HL-60 (cell line): Measurements from ENCODE around the gene RICTOR.

ENCODE experiments used
- DNase-seq, 2 experiments: peaks; one replicate each; pipeline ENCODE4 v3.0.0-alpha.2; 2010 to 2020; ENCODE audit warnings: low read depth in 1 of 2, low spot score in 1 of 2
- H3K27ac ChIP-seq: fragments of 250-450 bp; sonication (Bioruptor Pico); replicated peaks from 2 replicates; pipeline ENCODE4 v1.5.1; 2020; ENCODE audit warnings: mild to moderate bottlenecking, moderate library complexity
- H3K27me3 ChIP-seq: fragments of 250-450 bp; sonication (Bioruptor Pico); 2 replicates; pipeline ENCODE4 v1.5.1; 2021; ENCODE audit warnings: mild to moderate bottlenecking, moderate library complexity; ENCODE audit not compliant: insufficient read depth, poor library complexity, severe bottlenecking
- H3K4me3 ChIP-seq: replicated peaks from 2 replicates; pipeline ENCODE4 v1.5.1; 2011; ENCODE audit warnings: mild to moderate bottlenecking, control low read depth, low read length; ENCODE audit not compliant: insufficient read depth
- CTCF ChIP-seq: IDR thresholded peaks from one replicate; pipeline ENCODE4 v1.5.1; 2011; ENCODE audit warnings: low read length, control low read depth, inconsistent platforms; ENCODE audit not compliant: insufficient read depth
- GABPA ChIP-seq: IDR thresholded peaks from 2 replicates; pipeline ENCODE4 v1.6.1; 2012; ENCODE audit warnings: low read depth
- POLR2AphosphoS5 ChIP-seq: IDR thresholded peaks from 2 replicates; pipeline ENCODE4 v1.6.1; 2012; ENCODE audit warnings: low read depth
- REST ChIP-seq: IDR thresholded peaks from 2 replicates; pipeline ENCODE4 v1.6.1; 2012; ENCODE audit warnings: low read depth; ENCODE audit not compliant: insufficient replicate concordance
- SPI1 ChIP-seq: IDR thresholded peaks from 2 replicates; pipeline ENCODE4 v1.6.1; 2012; ENCODE audit warnings: low read depth, mild to moderate bottlenecking, borderline replicate concordance

RICTOR gene

DNA sequence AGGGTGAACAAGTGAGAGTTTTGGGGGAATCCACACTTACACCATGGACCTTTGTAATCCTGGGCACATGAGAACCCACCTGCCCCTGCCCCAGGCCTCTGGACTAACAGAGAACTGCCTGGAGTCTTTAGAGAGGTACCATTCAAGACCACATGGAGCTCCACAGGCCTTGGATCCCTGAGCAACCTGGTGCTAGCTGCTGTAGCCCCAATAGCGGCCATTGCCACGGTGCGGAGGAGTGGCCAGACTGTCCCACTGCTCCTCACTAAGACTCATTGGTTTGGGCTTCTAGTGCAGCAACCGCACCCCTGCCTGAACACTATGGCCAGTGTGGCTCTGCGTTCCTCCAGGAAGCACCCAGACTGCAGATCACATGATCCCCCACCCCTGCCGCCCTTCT, 182.6 kb downstream of the RICTOR start:
- no peak overlapping the region for H3K27ac ChIP-seq
- TF ChIP-seq GABPA, result no peak
- no peak for TF ChIP-seq POLR2AphosphoS5
- TF ChIP-seq REST, result no peak
- no peak for TF ChIP-seq CTCF
- no peak for TF ChIP-seq SPI1
- H3K27me3 ChIP-seq, result peaks cover 4% of the 10 kb centered on the region
- H3K4me3 ChIP-seq, result no peak overlapping the region
- no peak for DNase-seq

GRCh38 chr5:38889424-38889823, 184.8 kb downstream of the RICTOR start:
- DNase-seq, result no peak
- no peak overlapping the region for H3K27ac ChIP-seq
- TF ChIP-seq REST (no peak), GABPA (no peak), CTCF (no peak), SPI1 (no peak), POLR2AphosphoS5 (no peak)

DNA sequence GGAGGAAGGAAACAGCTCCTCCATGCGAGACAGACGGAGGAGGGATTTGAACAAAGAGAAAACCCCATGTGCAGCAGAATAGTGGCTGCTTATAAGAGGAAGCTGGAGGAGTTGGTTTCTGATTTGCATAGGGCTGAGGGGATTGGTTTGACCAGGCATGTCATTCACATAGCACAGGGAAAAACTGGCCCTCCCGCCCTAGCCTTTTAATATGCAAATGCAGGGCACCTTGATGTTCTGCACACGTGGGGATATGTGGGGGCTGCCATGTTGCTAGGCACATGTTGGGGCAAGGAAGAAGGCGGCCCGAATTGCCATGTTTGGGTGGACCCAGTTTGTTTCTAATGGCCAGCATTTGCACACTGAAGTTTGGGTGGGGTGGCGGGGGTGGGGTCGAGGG, 186.2 kb downstream of the RICTOR start:
- no peak for TF ChIP-seq SPI1
- TF ChIP-seq POLR2AphosphoS5, result no peak
- TF ChIP-seq GABPA, result no peak
- TF ChIP-seq CTCF, result no peak
- no peak for TF ChIP-seq REST
- no peaks in the 10 kb centered on the region for H3K27me3 ChIP-seq
- no peak for DNase-seq
- H3K4me3 ChIP-seq, result no peak overlapping the region
- H3K27ac ChIP-seq, result no peak overlapping the region

More at GRCh38 chr5:38889424-38889823, 184.8 kb downstream of the RICTOR start:
- Histone ChIP-seq H3K4me3 (no peak overlapping the region), H3K27me3 (peaks cover 4% of the 10 kb centered on the region)
